SU-DHL-6 (cell line): Measurements from ENCODE around the gene STRN3.

ENCODE experiments used
- H2AFZ ChIP-seq: fragments of 200-600 bp; sonication (generic); 2 replicates; pipeline ENCODE4 v1.6.1; 2014; ENCODE audit warnings: low read depth, mild to moderate bottlenecking, moderate library complexity, mixed read lengths, antibody characterized with exemption, low read length; ENCODE audit not compliant: severe bottlenecking
- H3F3A ChIP-seq: fragments of 200-600 bp; shearing (Covaris generic); 2 replicates; pipeline ENCODE4 v1.6.0; 2016; ENCODE audit warnings: antibody characterized with exemption, mild to moderate bottlenecking; ENCODE audit not compliant: insufficient read depth
- H3K27ac ChIP-seq: fragments of 200-600 bp; sonication (generic); 2 replicates; pipeline ENCODE4 v1.5.1; 2016; ENCODE audit warnings: low read depth, mild to moderate bottlenecking, low read length, moderate library complexity, mixed read lengths
- H3K27me3 ChIP-seq: fragments of 200-600 bp; sonication (generic), shearing (Covaris generic); 2 replicates; pipeline ENCODE4 v1.6.0; 2014; ENCODE audit warnings: mild to moderate bottlenecking, low read length
- H3K36me3 ChIP-seq: fragments of 200-600 bp; sonication (generic); 2 replicates; pipeline ENCODE4 v1.6.1; 2014; ENCODE audit warnings: mild to moderate bottlenecking, low read length, mixed read lengths
- H3K4me2 ChIP-seq: fragments of 300-600, 200-600 bp; shearing (Covaris generic), sonication (generic); 2 replicates; pipeline ENCODE4 v1.6.0; 2014; ENCODE audit warnings: low read length, low read depth, mild to moderate bottlenecking; ENCODE audit not compliant: poor library complexity, severe bottlenecking
- H3K4me3 ChIP-seq: fragments of 200-600 bp; sonication (generic); 2 replicates; pipeline ENCODE4 v1.5.1; 2014; ENCODE audit warnings: antibody characterized with exemption, low read length, mild to moderate bottlenecking, mixed read lengths; ENCODE audit not compliant: insufficient read depth, poor library complexity, severe bottlenecking
- H3K79me2 ChIP-seq: fragments of 200-600 bp; sonication (generic); 2 replicates; pipeline ENCODE4 v1.6.1; 2014; ENCODE audit warnings: mild to moderate bottlenecking, low read length, moderate library complexity; ENCODE audit not compliant: insufficient read depth
- H3K9ac ChIP-seq: fragments of 200-600 bp; sonication (generic); 2 replicates; pipeline ENCODE4 v1.7.0; 2014; ENCODE audit warnings: mild to moderate bottlenecking, low read length
- H3K9me2 ChIP-seq: fragments of 200-600 bp; sonication (generic); replicated peaks from 2 replicates; pipeline ENCODE4 v1.6.1; 2014; ENCODE audit warnings: low read length; ENCODE audit not compliant: insufficient read depth
- H3K9me3 ChIP-seq: fragments of 200-600 bp; sonication (generic); 2 replicates; pipeline ENCODE4 v1.6.1; 2014; ENCODE audit warnings: low read length, mixed read lengths; ENCODE audit not compliant: insufficient read depth
- H4K20me1 ChIP-seq: fragments of 200-600 bp; sonication (generic); 2 replicates; pipeline ENCODE4 v1.6.1; 2014; ENCODE audit warnings: low read depth, mild to moderate bottlenecking, antibody characterized with exemption, low read length, moderate library complexity, mixed read lengths
- CTCF ChIP-seq: fragments of 200-600 bp; sonication (generic); IDR thresholded peaks from one replicate; pipeline ENCODE4 v1.5.1; 2017; ENCODE audit warnings: antibody characterized with exemption, mild to moderate bottlenecking, low read length, moderate library complexity; ENCODE audit not compliant: insufficient read depth, poor library complexity, severe bottlenecking
- EZH2phosphoT487 ChIP-seq: fragments of 200-600 bp; sonication (generic), shearing (Covaris generic); conservative IDR thresholded peaks from 2 replicates; pipeline ENCODE4 v1.6.1; 2018; ENCODE audit warnings: mild to moderate bottlenecking, antibody characterized with exemption, low read length, moderate library complexity, mixed read lengths

The STRN3 gene

GRCh38 chr14:30957813-30958370, 68.3 kb downstream of the STRN3 start:
- Histone ChIP-seq H3K4me2 (peak overlapping the region; percentile 10), H3K79me2 (peaks cover 63% of the 10 kb centered on the region), H3K36me3 (peaks cover 19% of the 10 kb centered on the region; the same call in 1 of the 2 replicates), H3K9ac (no peak overlapping the region), H3K9me3 (no peaks in the 10 kb centered on the region), H2AFZ (no peak overlapping the region), H3K4me3 (no peak overlapping the region), H3K9me2 (no peaks in the 10 kb centered on the region), H3F3A (peaks cover 13% of the 10 kb centered on the region; the same call in 1 of the 2 replicates), H3K27ac (no peak overlapping the region), H4K20me1 (peaks cover 5% of the 10 kb centered on the region; the same call in 1 of the 2 replicates), H3K27me3 (no peaks in the 10 kb centered on the region)
- TF ChIP-seq CTCF (no peak), EZH2phosphoT487 (no peak)

- no peaks in the 10 kb centered on the region for H3K9me2 ChIP-seq
- H3K79me2 ChIP-seq, result no peaks in the 10 kb centered on the region
- H3K4me2 ChIP-seq, result no peak overlapping the region
- H3K27ac ChIP-seq, result no peak overlapping the region
- no peak overlapping the region for H2AFZ ChIP-seq
- no peaks in the 10 kb centered on the region for H3K9me3 ChIP-seq
- no peaks in the 10 kb centered on the region for H4K20me1 ChIP-seq
- H3K9ac ChIP-seq, result no peak overlapping the region
- TF ChIP-seq EZH2phosphoT487, result no peak
- no peak for TF ChIP-seq CTCF
- peaks cover 29% of the 10 kb centered on the region for H3K36me3 ChIP-seq
- no peaks in the 10 kb centered on the region for H3F3A ChIP-seq
- H3K4me3 ChIP-seq, result no peak overlapping the region
- no peaks in the 10 kb centered on the region for H3K27me3 ChIP-seq
Measured at GRCh38 chr14:30949651-30950050, 76.5 kb downstream of the STRN3 start.

GRCh38 chr14:30943694-30944093, 82.5 kb downstream of the STRN3 start:
- Histone ChIP-seq H3K4me2 (no peak overlapping the region), H3K27me3 (no peaks in the 10 kb centered on the region), H3F3A (0 out of 2 replicates have a peak, but pooled peaks cover 3% of the 10 kb centered on the region), H3K9me3 (no peaks in the 10 kb centered on the region), H3K36me3 (peaks cover 21% of the 10 kb centered on the region), H2AFZ (no peak overlapping the region), H3K4me3 (no peak overlapping the region), H3K9me2 (no peaks in the 10 kb centered on the region), H3K9ac (no peak overlapping the region), H3K79me2 (0 out of 2 replicates have a peak, but pooled peaks cover 6% of the 10 kb centered on the region), H4K20me1 (no peaks in the 10 kb centered on the region), H3K27ac (no peak overlapping the region)
- no peak for TF ChIP-seq EZH2phosphoT487
- TF ChIP-seq CTCF, result no peak
